Measurements from ENCODE around the gene WDR18. TPM values are rescaled to one million over a fixed set of nuclear protein-coding genes. Genes with fewer than 3 reads are reported as not detected.
A peak's percentile ranks its signal among the peaks of the same experiment; 100 is the strongest.

The WDR18 gene
- total RNA-seq, 1 experiment from 2014 or later, result 94.7 TPM

- no peak overlapping the region for H3K27ac ChIP-seq (ENCODE audit: insufficient read length, low read depth, low read length)
- no peaks in the 10 kb centered on the region for H4K20me1 ChIP-seq (ENCODE audit: control insufficient read depth, insufficient read depth, insufficient read length)
- no peaks in the 10 kb centered on the region for H3K9me3 Mint-ChIP-seq
- H3T11ph ChIP-seq (ENCODE audit: low read length), result no peak overlapping the region
- TF ChIP-seq CTCF (conservative IDR thresholded peaks at IDR 0.05), result 0 out of 3 replicates have a peak, but pooled peaks have one; percentile 39
- no peak overlapping the region for H3K4ac ChIP-seq (ENCODE audit: low read depth, low read length)
- DNase-seq, result no peak
- no peak overlapping the region for H3K56ac ChIP-seq (ENCODE audit: insufficient read length, low read depth, low read length)
- no peak overlapping the region for H4K91ac ChIP-seq (ENCODE audit: insufficient read length, low read depth, low read length)
- H3K27me3 Mint-ChIP-seq (ENCODE audit: low read depth), result peaks cover 3% of the 10 kb centered on the region; the same call in 1 of the 2 replicates
- no peak overlapping the region for H2BK20ac ChIP-seq (ENCODE audit: low read depth, low read length, poor library complexity, severe bottlenecking)
- no peaks in the 10 kb centered on the region for H3K79me2 ChIP-seq (ENCODE audit: insufficient read depth, low read length)
- no peak overlapping the region for H2BK120ac ChIP-seq (ENCODE audit: low read depth, low read length, poor library complexity, severe bottlenecking)
- WGBS (ENCODE audit: extremely low coverage, insufficient read length, low lambda C conversion rate), result no CpG with 5 or more reads among the region's 29 CpGs
- H3K79me1 ChIP-seq (ENCODE audit: insufficient read depth, low read depth, low read length, poor library complexity, severe bottlenecking), result no peaks in the 10 kb centered on the region
- no peaks in the 10 kb centered on the region for H3K9me3 ChIP-seq (ENCODE audit: control insufficient read depth, low read depth, low read length)
- H2BK15ac ChIP-seq (ENCODE audit: low read depth, low read length), result no peak overlapping the region
- no peak overlapping the region for H3K23ac ChIP-seq (ENCODE audit: insufficient read length, low read depth, low read length)
- no peak overlapping the region for H3K4me2 ChIP-seq (ENCODE audit: insufficient read depth, insufficient read length, low read length)
- no peaks in the 10 kb centered on the region for H3K27me3 ChIP-seq (ENCODE audit: insufficient read depth, low read length)
- peaks cover 40 to 63% (median 57%) of the 10 kb centered on the region in 3 experiments for H3K36me3 Mint-ChIP-seq (ENCODE audit: insufficient read depth in 1 of 3, low read depth in 3 of 3)
- H2AK5ac ChIP-seq (ENCODE audit: insufficient read length, low read length), result no peak overlapping the region
- H3K27ac Mint-ChIP-seq, result no peak overlapping the region
- no peak overlapping the region for H2BK12ac ChIP-seq (ENCODE audit: insufficient read length, low read depth, low read length)
- H4K5ac ChIP-seq (ENCODE audit: insufficient read length, low read depth, low read length), result no peak overlapping the region
- peaks cover 11 to 21% of the 10 kb centered on the region in 2 experiments for H3K4me1 Mint-ChIP-seq
- no peak overlapping the region for H3K9ac ChIP-seq (ENCODE audit: extremely low read depth, insufficient read length, low read length)
- no peak overlapping the region for H3K4me3 Mint-ChIP-seq
- no peak overlapping the region for H2AFZ ChIP-seq (ENCODE audit: low read length)
- H3K23me2 ChIP-seq (ENCODE audit: insufficient read length, low read depth, low read length, poor library complexity, severe bottlenecking), result peaks cover 9% of the 10 kb centered on the region
- H4K8ac ChIP-seq (replicated peaks; ENCODE audit: insufficient read length, low read depth, low read length), result no peak overlapping the region
- no peak overlapping the region for H2BK5ac ChIP-seq (ENCODE audit: insufficient read length, low read length)
- H3K4me1 ChIP-seq (ENCODE audit: insufficient read depth, low read length), result no peaks in the 10 kb centered on the region
- H3K14ac ChIP-seq (ENCODE audit: insufficient read depth, low read length), result no peak overlapping the region
- H3K18ac ChIP-seq (ENCODE audit: insufficient read length, low read depth, low read length), result no peak overlapping the region
Measured at GRCh38 chr19:1035998-1036621, 52.0 kb downstream of the WDR18 start.

Measured in H9 (cell line).